Effector CD8-positive, alpha-beta T cell (primary cell): Measurements from ENCODE around the gene CDC25C.
"Not testable (repeated sequence)": the region's sequence is repeated elsewhere in the genome, so short reads cannot be mapped to it uniquely, and the experiment has no call there.

Experiments
- DNase-seq: peaks from one replicate; lab custom pipeline; 2025; lab: John Stamatoyannopoulos, UW

CDC25C gene

DNA sequence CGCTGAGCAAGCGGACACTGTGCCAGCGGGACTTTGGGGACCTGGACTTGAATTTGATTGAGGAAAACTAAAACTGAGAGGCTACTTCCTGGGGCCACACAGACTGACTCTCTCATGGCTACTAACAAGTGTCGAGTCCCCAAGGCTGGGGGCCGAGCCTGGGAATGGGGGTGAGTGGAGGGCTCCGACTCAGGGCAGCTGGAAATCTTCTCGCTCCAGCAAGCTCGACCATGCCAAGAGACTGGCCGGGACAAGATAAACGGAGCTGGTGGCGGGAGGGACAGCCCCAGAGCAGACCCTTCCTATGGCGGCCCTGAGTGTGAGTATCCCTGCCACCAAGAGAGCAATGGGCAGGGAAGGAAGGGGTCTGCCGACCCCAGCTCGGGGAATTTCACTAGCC, 15.3 kb upstream of the CDC25C start:
- no peak for DNase-seq

DNA sequence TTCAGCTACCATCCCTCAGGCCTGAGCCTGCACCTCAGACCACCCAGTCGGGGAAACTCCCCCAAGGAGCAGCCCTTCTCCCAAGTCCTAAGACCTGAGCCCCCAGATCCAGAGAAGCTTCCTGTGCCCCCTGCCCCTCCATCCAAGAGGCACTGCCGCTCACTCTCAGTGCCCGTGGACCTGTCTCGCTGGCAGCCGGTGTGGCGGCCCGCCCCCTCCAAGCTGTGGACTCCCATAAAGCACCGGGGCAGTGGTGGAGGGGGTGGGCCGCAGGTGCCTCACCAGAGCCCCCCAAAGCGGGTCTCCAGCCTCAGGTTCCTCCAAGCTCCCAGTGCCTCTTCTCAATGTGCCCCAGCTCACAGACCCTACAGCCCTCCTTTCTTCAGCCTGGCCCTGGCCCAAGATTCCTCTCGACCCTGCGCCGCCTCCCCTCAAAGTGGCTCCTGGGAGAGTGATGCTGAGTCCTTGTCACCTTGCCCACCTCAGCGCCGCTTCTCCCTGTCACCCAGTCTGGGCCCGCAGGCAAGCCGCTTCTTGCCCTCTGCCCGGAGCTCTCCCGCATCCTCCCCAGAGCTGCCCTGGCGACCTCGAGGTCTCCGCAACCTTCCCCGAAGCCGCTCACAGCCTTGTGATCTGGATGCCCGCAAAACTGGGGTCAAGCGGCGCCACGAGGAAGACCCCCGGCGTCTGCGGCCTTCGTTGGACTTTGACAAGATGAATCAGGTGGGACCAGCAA, 13.5 kb upstream of the CDC25C start:
- no peak for DNase-seq

DNA sequence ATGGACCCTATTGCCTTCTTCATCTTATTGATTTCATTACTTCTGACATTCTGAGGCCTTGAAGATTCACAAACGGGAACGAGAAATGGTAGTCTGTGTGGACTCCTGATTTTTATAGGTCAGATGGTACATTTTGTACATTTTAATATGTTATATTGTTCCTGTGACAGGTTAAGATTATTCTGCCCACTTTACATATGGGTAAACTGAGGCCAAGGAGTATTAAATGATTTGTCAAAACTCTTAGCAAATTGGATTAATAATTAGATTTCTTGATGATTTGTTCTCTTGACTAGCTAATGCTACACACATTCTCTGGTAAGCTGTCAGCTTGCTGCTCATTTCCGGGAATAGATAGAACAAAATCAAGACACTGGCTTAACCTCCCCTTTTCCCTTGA, 8.4 kb upstream of the CDC25C start:
- DNase-seq = no peak

DNA sequence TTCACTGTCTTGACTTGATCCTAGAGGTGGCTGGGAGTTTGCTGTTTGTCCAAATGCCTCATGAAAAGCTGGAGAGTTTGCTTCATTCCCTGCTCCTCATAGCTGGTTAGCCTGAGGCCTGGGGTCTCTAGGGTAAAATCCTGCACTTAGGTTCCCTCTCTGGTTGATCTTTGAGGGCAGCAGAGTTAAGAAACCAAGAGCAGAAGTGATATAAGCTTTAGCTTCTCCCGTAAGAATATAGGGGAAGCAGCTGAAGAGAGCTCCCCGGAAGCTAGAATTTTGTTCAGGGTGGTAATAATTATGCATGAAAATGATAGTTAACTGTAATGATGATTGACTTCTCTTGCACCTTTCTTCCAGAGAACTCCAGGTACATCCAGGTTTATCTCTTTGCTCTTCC, 7.9 kb upstream of the CDC25C start:
- DNase-seq = no peak

DNA sequence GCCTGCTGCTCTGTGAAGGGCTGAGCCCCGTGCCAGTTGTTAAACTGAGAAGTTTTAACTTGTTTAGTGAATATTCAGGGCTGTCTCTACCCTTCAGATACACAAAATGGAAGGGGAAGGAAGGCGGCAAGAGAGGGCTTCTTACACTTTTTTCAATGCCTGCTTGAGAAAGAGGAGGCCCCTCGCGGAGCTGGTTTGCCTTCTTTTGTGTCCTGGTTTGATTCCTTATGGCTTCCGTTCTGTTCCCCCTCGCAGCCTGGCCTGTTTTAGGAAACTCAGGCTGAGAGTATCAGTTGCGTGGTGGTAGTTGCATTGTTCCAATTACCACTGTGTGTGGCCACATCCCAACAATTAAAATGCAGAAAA, 7.5 kb upstream of the CDC25C start:
- no peak for DNase-seq

DNA sequence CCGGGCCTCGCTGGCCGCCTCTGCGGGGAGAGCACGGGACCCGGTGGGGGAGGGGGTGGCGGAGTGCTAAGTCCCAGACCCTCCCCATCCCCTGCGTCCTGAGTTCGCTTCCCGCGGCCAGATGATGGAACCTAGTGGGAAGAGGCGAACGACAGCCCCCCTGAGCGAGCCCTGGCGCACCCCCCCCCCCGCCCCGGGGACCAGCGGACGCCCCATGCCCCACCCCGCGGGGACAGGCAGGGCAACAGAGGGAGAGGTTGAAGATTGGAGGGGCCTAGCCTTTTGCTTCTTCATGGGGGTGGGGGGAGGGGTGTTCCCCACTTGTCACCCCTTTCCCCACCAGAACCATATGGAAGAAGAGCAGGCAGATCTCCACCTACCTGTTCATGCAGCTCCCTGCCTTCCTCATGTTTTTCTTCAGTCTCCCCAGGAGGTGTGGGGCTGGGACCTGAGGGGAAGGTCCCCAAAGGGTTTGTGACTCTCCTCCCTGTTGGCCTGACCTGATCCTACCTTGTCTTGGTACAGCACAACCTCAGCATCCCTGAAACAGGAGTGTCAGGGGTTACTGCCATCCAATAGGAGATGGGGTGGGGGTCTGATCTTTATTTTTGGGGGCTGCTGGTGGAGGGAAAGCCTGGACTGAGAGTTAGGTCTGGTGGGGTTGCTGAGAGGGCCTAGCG, 6.9 kb upstream of the CDC25C start:
- DNase-seq = no peak

DNA sequence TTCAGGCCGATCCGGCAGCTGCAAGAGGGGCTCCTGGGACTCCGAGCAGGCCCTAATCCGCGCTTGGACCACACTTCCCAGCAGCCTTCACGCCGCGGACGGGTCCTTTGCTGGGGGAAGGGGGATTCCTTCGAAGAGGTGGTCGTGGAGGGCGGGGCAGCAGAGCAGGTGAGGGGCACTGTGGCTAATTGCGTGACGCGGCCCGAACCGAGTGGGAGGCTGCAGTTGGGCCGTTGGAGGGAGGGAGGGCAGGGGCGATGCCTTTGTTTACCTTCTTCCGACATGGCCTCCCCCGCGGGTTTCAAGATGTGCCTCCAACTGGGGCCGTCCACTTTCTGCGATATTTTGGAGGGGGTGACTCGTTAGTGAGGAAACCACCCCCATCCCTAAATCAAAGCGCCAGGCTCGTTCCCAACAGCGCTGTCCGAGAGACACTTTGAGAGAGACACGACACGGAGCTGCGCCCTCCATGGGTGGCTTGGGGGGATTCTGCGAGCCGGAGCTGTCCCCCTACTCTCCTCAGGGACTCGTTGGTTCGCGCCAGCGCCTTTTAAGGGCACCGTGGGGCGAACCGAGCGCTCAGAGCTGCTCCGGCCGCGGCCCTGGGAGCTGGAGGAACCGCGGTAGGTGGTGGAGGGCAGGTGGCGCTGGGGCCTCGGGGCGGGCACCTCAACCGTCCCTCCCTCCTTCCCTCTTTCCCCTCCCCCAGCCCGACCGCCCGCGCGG, 6.2 kb upstream of the CDC25C start, which contains the start of gene FAM53C:
Gene FAM53C, plus strand, starts transcription at position 582 of the 726 bp plus-strand sequence. CDS start 3,070 bp downstream, outside the sequence.
- peak; percentile 85 for DNase-seq

DNA sequence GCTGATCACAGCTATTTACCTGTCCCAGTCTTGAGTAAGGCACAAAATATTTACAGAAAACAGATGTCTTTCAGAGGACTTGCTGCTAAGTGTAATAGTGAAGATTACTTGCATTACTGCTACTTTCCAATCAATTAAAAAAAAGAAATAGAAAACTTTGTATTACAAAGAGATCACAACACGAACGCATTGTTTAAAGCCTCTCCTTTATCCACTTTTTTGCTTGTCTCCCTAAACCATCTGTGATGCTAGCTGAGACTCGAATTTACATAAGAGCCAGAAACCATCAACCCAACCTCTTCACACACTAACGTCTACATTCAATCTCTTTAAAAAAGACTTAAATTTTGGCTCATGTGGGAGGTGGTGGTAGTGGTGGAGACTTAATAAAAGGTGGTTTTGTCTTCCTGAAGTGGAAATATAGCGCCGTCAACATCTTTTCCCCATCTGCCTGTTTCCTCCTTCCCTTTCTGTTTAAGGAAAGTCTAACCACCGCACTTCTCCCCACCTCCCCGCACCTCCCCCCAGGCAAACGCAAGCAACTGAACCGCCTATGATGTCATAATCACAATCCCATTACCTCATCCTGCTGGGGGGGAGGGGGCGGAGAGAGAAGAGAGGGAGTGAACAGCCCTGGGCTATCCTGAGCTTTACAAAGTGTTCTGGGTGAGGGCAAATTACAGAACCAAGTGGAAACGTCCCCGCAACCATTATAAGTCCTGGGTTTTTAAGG, 5.5 kb upstream of the CDC25C start:
- DNase-seq = peak; percentile 73

DNA sequence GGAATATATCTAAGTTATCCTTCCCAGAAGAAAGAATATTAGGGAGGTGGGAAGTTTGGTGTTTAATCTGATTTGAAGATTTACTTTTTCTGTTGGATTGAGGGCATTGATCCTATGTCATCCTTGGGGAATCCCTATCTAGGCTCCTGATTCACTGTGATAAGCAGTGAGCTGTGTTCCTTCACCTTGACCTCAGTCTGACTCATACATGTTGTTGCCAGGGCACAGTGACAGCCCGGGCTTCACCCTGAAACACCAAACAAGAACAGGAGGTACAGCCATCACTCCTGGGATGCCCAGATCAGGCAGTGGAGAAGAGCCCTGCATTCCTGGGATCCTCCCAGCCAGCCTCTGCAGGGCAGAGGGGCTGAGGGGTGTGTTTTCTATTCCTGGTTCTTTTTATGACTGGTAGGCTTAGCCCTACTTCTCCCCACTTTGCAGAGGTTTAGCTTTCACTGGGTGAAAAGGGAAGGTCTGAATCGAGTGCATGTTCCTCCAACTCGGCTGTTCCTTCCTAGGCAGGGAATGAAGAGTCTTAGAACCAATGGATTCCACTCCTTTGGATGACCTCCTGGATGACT, 3.4 kb upstream of the CDC25C start:
- no peak for DNase-seq

DNA sequence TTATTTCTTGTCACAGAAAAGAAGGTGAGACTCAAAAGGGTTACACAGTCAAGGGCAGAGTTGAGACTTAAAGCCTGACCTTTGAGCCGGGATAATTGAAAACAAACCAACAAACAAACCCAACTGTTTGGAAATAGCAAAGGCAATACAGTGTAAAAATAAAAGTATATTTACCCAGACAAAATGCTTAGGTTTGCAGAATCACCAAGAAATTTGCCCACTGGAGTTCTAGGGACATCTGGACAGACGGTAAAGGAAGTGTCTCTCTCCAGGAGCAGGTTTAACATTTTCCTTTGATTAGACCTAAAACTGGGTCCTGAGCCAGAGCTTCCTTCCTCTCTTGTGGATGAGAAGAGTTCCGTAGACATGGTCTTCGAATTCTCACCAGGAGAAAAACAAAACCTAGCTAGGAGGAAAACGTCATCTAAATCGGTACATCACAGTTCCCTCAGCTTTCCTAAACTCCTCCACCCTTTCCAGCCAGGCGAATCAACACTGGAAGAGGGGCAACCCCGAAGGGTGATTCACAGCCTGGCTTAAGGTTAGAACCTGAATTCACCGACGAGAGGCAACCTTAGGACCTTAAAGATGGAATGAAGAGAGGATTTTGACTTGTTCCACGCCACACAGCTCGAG, 673 bp downstream of the CDC25C start:
- DNase-seq = no peak

DNA sequence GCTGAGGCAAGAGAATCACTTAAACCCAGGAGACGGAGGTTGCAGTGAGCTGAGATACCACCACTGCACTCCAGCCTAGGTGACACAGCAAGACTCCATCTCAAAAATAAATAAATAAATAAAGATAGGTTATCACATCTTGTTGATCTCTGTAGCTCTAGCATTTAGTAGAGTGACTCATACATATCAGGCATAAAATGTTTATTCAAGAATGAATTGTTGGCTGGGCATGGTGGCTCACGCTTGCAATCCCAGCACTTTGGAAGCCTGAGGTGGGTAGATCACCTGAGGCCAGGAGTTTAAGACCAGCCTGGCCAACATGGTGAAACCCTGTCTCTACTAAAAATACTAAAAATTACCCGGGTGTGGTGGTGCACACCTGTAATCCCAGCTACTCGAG, 13.4 kb downstream of the CDC25C start:
- DNase-seq = not testable (repeated sequence)

DNA sequence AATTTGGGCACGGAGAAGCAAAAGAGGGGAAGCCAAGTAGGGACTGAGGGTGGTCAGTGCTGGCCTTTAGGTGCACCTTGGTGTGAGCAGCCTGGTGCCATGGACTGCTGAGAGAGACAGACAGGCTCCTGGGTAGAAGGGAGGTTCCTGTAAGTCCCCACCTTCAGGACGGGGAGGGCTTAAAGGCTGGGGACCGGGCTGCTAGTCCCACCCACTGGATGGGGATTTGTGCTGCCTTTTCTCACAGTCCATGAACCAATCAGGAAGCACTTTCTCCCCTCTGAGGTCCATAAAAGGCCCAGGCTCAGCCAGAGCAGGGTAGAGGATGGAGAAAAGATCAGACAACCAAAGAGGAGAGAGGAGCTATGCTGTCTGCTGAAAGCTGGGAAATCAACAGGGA, 15.2 kb downstream of the CDC25C start:
- DNase-seq = no peak

DNA sequence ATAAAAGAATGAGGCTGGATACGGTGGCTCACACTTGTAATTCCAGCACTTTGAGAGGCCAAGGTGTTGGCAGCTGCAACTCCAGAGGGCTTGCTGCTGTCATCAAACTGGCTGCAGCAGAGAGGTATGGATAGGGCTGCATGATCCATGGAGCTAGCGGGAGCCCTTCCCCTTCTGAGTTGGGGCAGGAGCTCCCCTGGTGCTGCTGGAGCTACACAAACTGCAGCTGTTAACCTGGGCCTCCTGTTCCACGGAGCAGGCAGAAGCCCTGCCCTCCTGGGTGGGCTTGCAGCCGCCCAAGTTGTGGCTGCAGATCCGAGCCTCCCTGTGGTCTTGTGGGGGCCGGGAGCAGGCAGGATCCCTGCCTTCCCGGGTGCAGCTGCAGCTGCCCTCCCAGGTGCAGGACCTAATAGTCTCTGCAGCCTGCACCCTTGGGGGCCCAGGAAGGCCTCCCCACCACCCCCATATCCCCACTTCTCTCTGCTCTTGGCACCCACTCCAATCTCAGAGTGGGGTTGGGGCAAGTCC, 15.8 kb downstream of the CDC25C start:
- no peak for DNase-seq

DNA sequence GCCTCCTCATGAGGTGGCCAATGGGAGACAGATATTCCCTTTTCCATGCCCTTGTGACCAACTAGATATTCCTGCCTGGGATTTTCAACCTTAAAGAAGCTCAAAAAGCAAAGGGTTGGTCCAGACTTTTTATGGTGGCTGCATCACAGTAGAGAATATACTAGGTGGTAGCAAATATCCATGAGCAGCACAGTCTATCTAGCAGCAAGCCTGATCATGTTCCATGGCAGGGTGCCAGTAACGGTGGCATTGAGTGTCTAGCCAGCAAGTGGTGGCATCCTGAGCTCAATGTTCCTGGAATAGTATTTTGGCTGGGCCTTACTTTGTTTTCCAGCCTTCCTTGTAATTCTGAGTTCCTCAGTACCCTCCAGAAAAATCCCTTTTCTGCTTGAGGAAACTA, 25.8 kb downstream of the CDC25C start:
- DNase-seq = no peak

DNA sequence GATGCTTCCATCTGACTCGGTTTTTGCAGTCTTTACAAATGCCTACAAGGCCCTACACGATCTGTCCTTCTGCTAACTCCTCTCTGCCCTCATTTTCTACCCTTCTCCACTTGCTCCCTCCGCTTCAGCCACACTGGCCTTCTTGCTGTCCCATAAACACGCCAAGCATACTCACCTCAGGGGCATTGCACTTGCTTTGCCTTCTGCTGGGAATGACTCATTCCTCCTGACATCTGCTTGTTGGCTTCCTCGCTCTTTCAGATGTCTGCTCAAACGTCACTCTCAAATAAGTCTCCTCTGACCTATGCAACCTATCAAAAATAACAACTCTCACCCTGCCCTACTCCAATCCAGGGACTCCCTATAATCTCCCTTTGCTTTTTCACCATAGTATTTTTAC, 28.2 kb downstream of the CDC25C start:
- no peak for DNase-seq

DNA sequence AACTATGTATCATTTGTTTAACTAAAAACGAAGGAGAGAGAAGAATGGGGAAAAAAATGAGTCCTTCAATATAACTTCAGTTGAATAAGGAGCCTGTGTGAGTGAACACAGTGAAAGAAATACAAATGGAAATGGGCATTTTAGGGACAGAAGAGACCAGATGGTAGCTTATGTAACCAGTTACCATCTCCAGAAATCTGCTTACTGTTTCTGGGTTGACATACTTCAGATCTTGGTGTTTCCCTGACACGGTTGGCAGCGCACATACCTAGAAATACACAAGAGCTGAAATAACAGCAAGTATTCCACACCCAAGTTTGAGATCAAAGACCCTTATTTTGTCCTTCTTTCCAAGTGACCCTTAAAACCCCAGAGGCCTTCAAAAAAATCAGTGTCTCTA, 42.3 kb downstream of the CDC25C start:
- no peak for DNase-seq

DNA sequence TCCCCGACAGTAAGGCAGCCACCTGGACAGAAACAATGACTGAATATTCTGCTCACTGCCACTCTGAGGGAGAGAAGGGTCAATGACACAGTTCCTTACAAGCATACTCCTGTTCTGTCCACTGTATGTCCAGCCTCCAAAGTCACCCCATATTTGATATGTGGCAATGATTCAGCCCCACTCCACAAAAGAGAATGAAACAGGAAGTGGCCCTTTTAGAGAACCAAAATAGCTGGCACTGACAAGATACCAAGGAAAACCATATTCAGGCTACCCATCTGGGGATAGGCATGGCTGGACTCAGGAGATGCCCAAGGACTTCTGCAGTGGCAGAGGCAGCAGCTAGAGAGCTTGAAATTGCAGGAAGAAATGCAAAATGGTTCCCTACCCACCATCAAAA, 44.4 kb downstream of the CDC25C start:
- DNase-seq = no peak

DNA sequence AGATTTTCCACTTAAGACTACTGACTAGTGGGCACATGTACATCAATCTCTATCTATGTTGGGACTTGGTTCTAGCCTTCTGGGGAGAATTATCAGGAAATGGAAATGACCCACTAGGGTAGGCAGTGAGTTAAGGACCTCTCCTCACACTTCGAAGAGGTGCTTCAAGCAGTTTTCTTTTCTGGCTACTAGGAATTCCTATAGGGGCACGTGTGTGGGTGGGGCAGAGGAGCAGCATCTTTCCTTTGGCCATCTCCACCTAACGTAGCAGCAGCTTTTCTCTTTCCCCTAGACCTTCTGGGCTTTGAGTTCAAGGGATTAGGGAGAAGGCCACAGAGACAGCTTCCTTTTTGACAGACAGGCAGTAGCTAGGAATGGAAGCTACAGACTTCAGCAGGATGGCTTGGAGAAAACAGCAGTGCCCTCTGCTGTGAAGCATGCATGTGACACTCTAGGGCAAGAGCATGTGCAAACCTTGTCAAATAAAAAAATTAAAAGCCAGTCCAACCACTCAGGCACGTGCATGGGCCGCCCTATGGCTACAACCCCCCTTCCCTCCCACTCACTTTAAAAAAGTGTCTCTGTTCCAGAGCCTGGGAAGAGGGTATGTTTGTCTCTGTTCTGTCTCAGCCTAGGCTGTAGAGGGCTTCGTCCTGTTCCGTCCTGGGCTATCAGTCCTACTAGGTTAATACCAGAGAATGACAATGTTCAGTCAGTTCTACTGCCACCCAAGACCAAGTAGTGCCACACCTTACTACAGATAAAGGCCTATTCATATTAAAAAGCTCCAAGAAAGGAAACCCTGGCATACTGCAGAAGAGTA, 48.5 kb downstream of the CDC25C start:
- DNase-seq = no peak

DNA sequence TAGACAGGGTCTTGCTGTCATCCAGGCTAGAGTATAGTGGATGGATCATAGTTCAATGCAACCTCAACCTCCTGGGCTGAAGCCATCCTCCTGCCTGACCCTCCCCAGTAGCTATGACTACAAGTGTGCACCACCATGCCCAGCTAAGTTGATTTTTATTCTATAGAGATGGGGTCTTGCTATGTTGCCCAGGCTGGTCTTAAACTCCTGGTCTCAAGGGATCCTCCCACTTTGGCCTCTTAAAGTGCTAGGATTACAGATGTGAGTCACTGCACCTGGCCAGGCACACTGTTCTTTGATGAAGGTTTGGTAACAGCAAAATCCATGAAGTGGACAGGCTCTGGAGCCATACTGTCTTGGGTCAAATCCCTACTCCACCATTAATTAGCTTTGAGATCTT, 50.7 kb downstream of the CDC25C start:
- DNase-seq = no peak

DNA sequence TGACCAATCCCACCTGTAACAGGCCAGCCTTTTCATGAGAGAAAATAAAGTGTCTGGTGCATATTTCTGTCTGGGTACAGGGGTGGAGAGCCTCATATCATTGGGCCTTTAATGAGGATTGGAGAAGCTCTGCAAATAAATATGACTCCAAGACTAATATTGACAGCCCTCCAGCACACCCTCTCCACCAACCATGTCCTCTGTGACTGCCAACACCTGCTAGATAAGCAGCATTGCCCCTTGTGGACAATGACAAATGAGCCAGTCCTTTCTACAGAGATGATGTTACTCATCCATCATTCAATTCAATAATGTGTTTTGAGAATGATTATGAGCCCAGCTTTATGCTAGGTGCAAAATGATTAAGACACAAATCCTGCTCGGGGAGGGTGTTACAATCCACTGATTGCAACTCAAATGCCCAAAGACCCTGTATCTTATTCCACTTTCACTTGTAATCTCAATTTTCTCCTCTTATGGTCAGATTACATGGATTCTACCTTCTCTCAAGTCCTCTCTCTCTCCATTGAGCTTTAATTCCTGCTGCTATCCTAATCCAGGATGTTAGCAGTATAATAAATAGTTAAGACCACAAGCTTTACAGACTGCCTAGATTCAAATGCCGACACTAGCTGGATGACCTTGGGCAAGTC, 55.1 kb downstream of the CDC25C start:
- no peak for DNase-seq
